HEK293 (cell line): ENCODE results near the gene PCDH1.

ENCODE experiments used
- CTCF ChIP-seq: fragments of 450-650 bp; formaldehyde crosslinking; IDR thresholded peaks from 2 replicates; pipeline ENCODE4 v1.5.1; 2016; ENCODE audit warnings: missing biosample characterization, missing genetic modification characterization
- ZNF114 ChIP-seq: fragments of 450-650 bp; formaldehyde crosslinking; IDR thresholded peaks from 2 replicates; pipeline ENCODE4 v1.5.0; 2017; ENCODE audit warnings: missing biosample characterization, missing genetic modification characterization
- ZNF830 ChIP-seq: fragments of 450-650 bp; IDR thresholded peaks from 2 replicates; pipeline ENCODE4 v1.5.0; 2018; ENCODE audit warnings: missing biosample characterization, missing genetic modification characterization, low read depth, mild to moderate bottlenecking, moderate library complexity
- ZSCAN18 ChIP-seq: fragments of 450-650 bp; formaldehyde crosslinking; IDR thresholded peaks from 2 replicates; pipeline ENCODE4 v1.5.1; 2016; ENCODE audit warnings: missing biosample characterization, missing genetic modification characterization

GRCh38 chr5:141920771-141921170 is 42.6 kb upstream of the PCDH1 start:
- TF ChIP-seq CTCF (tag by site-specific recombination) (no peak), ZSCAN18 (tag by site-specific recombination) (no peak), ZNF830 (tag by site-specific recombination) (no peak), ZNF114 (tag by site-specific recombination) (no peak)
